Kidney (tissue), 14 donors: ENCODE results near the gene CAMK2A. TPM values are rescaled to one million over a fixed set of nuclear protein-coding genes. Genes with fewer than 3 reads are reported as not detected.

Source experiments
- DNase-seq, 5 donors: peaks; one replicate each; pipeline ENCODE4 v3.0.0-alpha.2; 2013 to 2020
- FAIRE-seq: peaks from 2 replicates; lab custom pipeline; 2012; peaks lifted over from hg19 to GRCh38; lab: Jason Lieb, UNC
- H3K27ac ChIP-seq, 2 donors: one replicate each; pipeline ENCODE4 v1.7.0; 2013; ENCODE audit warnings: low read depth in 2 of 2, low read length in 2 of 2, inconsistent platforms in 1 of 2
- H3K27me3 ChIP-seq: one replicate; pipeline ENCODE4 v1.7.1; 2013; ENCODE audit warnings: low read length, inconsistent platforms; ENCODE audit not compliant: control insufficient read depth, insufficient read depth
- H3K36me3 ChIP-seq, 3 donors: one replicate each; pipeline versions ENCODE4 v1.7.0 to v1.7.1; 2013; ENCODE audit warnings: low read length in 3 of 3, control low read depth in 1 of 3, inconsistent platforms in 1 of 3; ENCODE audit not compliant: insufficient read depth in 3 of 3, control insufficient read depth in 2 of 3
- H3K4me1 ChIP-seq, 3 donors: one replicate each; pipeline versions ENCODE4 v1.7.0 to v1.7.1; 2013; ENCODE audit warnings: low read length in 3 of 3, inconsistent platforms in 1 of 3, low read depth in 1 of 3; ENCODE audit not compliant: control insufficient read depth in 2 of 3, insufficient read depth in 2 of 3
- H3K4me3 ChIP-seq, 3 donors: one replicate each; pipeline versions ENCODE4 v1.7.0 to v1.8.1; 2013; ENCODE audit warnings: low read length in 3 of 3, control low read depth in 1 of 3, inconsistent platforms in 1 of 3
- H3K9ac ChIP-seq, 3 donors: one replicate each; pipeline versions ENCODE4 v1.7.0 to v1.7.1; 2013; ENCODE audit warnings: low read length in 3 of 3, control low read depth in 1 of 3, inconsistent platforms in 1 of 3
- H3K9me3 ChIP-seq, 3 donors: one replicate each; pipeline versions ENCODE4 v1.7.0 to v1.7.1; 2013; ENCODE audit warnings: low read length in 3 of 3, control low read depth in 1 of 3, inconsistent platforms in 1 of 3; ENCODE audit not compliant: control insufficient read depth in 2 of 3, insufficient read depth in 1 of 3
- intact Hi-C: fragments of 100-400 bp; cut with DNase I; formaldehyde crosslinking; loops from one replicate; pipeline ENCODE4 v1.11.1; 2022
- polyA plus RNA-seq: library from polyadenylated mRNA; stranded (reverse); fragments of 350-450 nt; fragmentation: Illumina TruSeq; extraction: RNeasy Lipid Tissue Mini Kit (QIAGEN cat#74804); gene quantifications from one replicate; pipeline ENCODE4 v1.2.3, GENCODE V29; 2014; ENCODE audit warnings: low read depth, low replicate concordance; ENCODE audit not compliant: insufficient read depth
- total RNA-seq: library from RNA; stranded (reverse); fragmentation: NEBNext Ultra II Directional; extraction: Animal tissue kit (Norgen Biotek cat#: 25700); gene quantifications from one replicate; pipeline ENCODE4 v1.2.1, GENCODE V29; 2021
- TF ChIP-seq, protein P1 (sequence below): IDR thresholded peaks from 3 replicates; pipeline ENCODE4 v1.5.1; 2012; ENCODE audit warnings: mild to moderate bottlenecking, moderate library complexity, borderline replicate concordance; ENCODE audit not compliant: insufficient read depth; ENCODE audit errors: extremely low read depth
- donor health status: control.
- donor health status: control.
- donor health status: control.
- donor health status: control.
- donor health status: control.
- donor health status: DM: yes; HTN: yes; CAD: no.
- donor health status: Normal renal cell carcinoma (clear cell type).

Gene CAMK2A
- total and polyA plus RNA-seq, 2 donors from 2014 or later: 0.28 to 0.90 TPM

DNA sequence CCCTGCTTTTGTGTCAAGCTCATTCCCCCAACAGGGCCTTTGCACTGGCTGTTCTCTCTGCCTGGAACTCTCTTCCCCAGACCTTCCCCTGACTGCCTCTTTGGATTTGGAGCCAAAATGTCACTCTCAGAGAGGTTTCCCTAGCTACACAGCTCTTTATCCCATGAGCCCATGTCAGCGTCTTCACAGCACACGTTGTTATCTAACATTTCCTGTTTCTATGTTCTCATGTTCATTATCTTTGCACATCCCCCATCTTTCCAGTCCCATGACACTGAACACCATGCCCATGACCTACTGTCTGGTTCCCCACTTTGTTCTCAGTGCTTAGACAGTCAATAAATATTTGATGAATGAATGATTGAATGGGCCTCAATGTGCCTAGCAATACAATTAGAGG, 39.5 kb upstream of the CAMK2A start:
- Histone ChIP-seq H3K4me1 (no peaks in the 10 kb centered on the region), H3K27me3 (no peaks in the 10 kb centered on the region), H3K27ac (no peak overlapping the region), H3K36me3 (no peaks in the 10 kb centered on the region), H3K4me3 (no peak overlapping the region), H3K9ac (no peak overlapping the region), H3K9me3 (no peaks in the 10 kb centered on the region)
- no peak for DNase-seq
- intact Hi-C loops: no loop called here
- TF ChIP-seq, protein P1, sequence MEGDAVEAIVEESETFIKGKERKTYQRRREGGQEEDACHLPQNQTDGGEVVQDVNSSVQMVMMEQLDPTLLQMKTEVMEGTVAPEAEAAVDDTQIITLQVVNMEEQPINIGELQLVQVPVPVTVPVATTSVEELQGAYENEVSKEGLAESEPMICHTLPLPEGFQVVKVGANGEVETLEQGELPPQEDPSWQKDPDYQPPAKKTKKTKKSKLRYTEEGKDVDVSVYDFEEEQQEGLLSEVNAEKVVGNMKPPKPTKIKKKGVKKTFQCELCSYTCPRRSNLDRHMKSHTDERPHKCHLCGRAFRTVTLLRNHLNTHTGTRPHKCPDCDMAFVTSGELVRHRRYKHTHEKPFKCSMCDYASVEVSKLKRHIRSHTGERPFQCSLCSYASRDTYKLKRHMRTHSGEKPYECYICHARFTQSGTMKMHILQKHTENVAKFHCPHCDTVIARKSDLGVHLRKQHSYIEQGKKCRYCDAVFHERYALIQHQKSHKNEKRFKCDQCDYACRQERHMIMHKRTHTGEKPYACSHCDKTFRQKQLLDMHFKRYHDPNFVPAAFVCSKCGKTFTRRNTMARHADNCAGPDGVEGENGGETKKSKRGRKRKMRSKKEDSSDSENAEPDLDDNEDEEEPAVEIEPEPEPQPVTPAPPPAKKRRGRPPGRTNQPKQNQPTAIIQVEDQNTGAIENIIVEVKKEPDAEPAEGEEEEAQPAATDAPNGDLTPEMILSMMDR: no peak
- FAIRE-seq: no peak

DNA sequence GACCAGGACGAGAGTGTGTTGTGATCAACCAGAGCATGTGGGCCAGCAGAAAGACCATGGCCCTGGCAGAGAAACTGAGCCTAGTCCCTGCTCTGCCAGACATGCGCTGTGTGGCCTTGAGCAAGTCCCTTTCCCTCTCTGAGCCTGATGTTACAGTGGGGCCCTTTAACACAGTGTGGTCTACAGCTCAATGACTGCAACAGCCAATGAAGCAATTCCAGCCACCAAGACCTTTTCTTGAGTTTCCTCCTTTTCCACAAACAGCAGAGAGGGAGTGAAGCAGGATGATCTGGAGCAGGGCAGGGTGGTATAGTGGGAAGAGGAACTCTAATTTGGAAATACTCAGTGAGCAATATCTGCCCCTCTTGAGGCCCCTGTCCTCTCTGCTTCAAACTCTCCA, 38.9 kb upstream of the CAMK2A start:
- no peak overlapping the region for H3K4me3 ChIP-seq
- intact Hi-C loops: no loop called here
- no peaks in the 10 kb centered on the region for H3K27me3 ChIP-seq
- H3K36me3 ChIP-seq: no peaks in the 10 kb centered on the region
- TF ChIP-seq, protein P1: no peak
- no peak overlapping the region for H3K27ac ChIP-seq
- FAIRE-seq (no peak), DNase-seq (no peak)
- no peaks in the 10 kb centered on the region for H3K4me1 ChIP-seq
- H3K9me3 ChIP-seq: no peaks in the 10 kb centered on the region
- H3K9ac ChIP-seq: no peak overlapping the region

DNA sequence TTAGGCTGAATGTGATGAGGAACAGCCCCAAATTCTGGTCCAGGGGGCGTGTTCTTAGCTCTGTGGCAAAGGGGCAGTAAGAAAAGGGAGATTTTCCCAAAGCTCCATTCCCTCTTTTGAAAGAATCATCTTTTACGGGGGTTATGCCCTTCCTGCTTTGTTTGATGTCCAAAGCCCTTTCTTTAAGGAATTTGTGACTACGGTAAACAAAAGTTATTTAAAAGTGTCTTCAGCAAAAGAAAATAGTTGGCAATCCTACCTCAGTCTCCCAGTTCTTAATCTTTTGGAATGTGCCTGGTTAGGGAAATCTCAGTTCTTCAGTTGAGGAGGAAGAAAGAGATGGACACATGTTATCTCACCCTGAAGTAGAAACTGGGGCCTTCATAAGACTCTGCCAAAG, 37.6 kb upstream of the CAMK2A start:
- FAIRE-seq (no peak), DNase-seq (no peak)
- H3K9ac ChIP-seq: no peak overlapping the region
- H3K4me3 ChIP-seq: no peak overlapping the region
- no peak overlapping the region for H3K27ac ChIP-seq
- intact Hi-C loops: no loop called here
- no peaks in the 10 kb centered on the region for H3K36me3 ChIP-seq
- H3K27me3 ChIP-seq: no peaks in the 10 kb centered on the region
- TF ChIP-seq, protein P1: no peak
- no peaks in the 10 kb centered on the region for H3K4me1 ChIP-seq
- H3K9me3 ChIP-seq: no peaks in the 10 kb centered on the region

DNA sequence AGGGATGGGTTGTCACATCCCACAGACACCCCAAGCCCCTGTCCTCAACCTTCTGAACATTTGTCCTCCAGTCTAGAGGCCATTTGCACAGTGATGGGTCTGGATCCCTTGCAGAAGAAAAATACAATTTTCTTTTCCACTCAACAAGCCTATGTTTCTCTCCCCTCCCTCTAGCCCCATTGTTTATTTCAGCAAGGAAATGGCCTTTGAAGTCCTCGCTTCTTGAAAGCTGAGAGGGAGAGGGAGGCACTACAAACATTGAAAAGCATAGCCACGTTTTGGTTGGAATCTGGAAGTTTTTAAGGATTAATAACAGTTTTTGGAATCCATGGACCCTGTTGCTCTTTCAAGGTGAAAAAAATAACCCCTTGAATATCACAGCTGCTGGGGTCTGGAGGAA, 37.1 kb upstream of the CAMK2A start:
- Histone ChIP-seq H3K27me3 (no peaks in the 10 kb centered on the region), H3K9ac (no peak overlapping the region), H3K4me3 (no peak overlapping the region), H3K36me3 (no peaks in the 10 kb centered on the region), H3K27ac (no peak overlapping the region), H3K4me1 (no peaks in the 10 kb centered on the region), H3K9me3 (no peaks in the 10 kb centered on the region)
- FAIRE-seq (no peak), DNase-seq (peak in 2 of 5 donors; percentile 38 to 57)
- TF ChIP-seq, protein P1: no peak
- intact Hi-C loops: no loop called here
